Endometrial microvascular endothelial cells (primary cell): Measurements from ENCODE around the gene TJP3. TPM values are rescaled to one million over a fixed set of nuclear protein-coding genes. Genes with fewer than 3 reads are reported as not detected.
"Not testable (repeated sequence)": the region's sequence is repeated elsewhere in the genome, so short reads cannot be mapped to it uniquely, and the experiment has no call there.

Source experiments
- in situ Hi-C: cut with HindIII; loops from 2 replicates; pipeline ENCODE4 v1.10.0; 2017; ENCODE audit warnings: low sequenced_read_pairs, low pct_unique_long_range_greater_than_20kb; ENCODE audit errors: inconsistent ontology term
- total RNA-seq: library from RNA; depleted of rRNA; stranded (reverse); fragments of >200 nt; gene quantifications from one replicate; pipeline ENCODE4 v1.2.3, GENCODE V29; 2015; ENCODE audit errors: inconsistent ontology term

Gene TJP3
- total RNA-seq, 1 donor from 2014 or later: not detected

GRCh38 chr19:3759482-3760254, 51.5 kb downstream of the TJP3 start:
- in situ Hi-C loops: no loop called here

GRCh38 chr19:3760871-3761361, 52.7 kb downstream of the TJP3 start:
- in situ Hi-C loops: no loop called here

- in situ Hi-C loops: no loop called here
Observed at GRCh38 chr19:3761382-3762129, 53.4 kb downstream of the TJP3 start, which contains the start of gene APBA3. Gene APBA3 (minus strand): TSS chr19:3761692. CDS start chr19:3760264, 1,428 bp downstream.

GRCh38 chr19:3762130-3762473, 53.9 kb downstream of the TJP3 start:
- in situ Hi-C loops: no loop called here

- in situ Hi-C loops: no loop called here
Observed at GRCh38 chr19:3762501-3763459, 54.6 kb downstream of the TJP3 start, which contains the start of gene MRPL54. Gene MRPL54 (plus strand): TSS chr19:3762682. CDS start chr19:3762701, 19 bp downstream.

GRCh38 chr19:3765121-3765520, 56.9 kb downstream of the TJP3 start:
- in situ Hi-C loops: no loop called here

- in situ Hi-C loops: not testable (repeated sequence)
Observed at GRCh38 chr19:3765757-3766156, 57.6 kb downstream of the TJP3 start.

- in situ Hi-C loops: no loop called here
Observed at GRCh38 chr19:3766520-3766919, 58.3 kb downstream of the TJP3 start.

- in situ Hi-C loops: no loop called here
Observed at GRCh38 chr19:3767050-3767449, 58.9 kb downstream of the TJP3 start.

- in situ Hi-C loops: no loop called here
Observed at GRCh38 chr19:3768015-3768747, 60.0 kb downstream of the TJP3 start.

GRCh38 chr19:3768748-3769099, 60.5 kb downstream of the TJP3 start:
- in situ Hi-C loops: no loop called here

- in situ Hi-C loops: no loop called here
Observed at GRCh38 chr19:3769494-3769893, 61.3 kb downstream of the TJP3 start.

- in situ Hi-C loops: no loop called here
Observed at GRCh38 chr19:3770136-3770999, 62.2 kb downstream of the TJP3 start.

- in situ Hi-C loops: no loop called here
Observed at GRCh38 chr19:3771000-3771905, 63.1 kb downstream of the TJP3 start.

- in situ Hi-C loops: no loop called here
Observed at GRCh38 chr19:3771906-3772455, 63.8 kb downstream of the TJP3 start, which contains the start of gene RAX2. Gene RAX2 (minus strand): TSS chr19:3772228. CDS start chr19:3771742, 486 bp downstream.

- in situ Hi-C loops: no loop called here
Observed at GRCh38 chr19:3773814-3774515, 65.8 kb downstream of the TJP3 start.
